ENCODE data around the gene IFI35.
A peak's percentile ranks its signal among the peaks of the same experiment; 100 is the strongest.
"Not testable (repeated sequence)": the region's sequence is repeated elsewhere in the genome, so short reads cannot be mapped to it uniquely, and the experiment has no call there.

IFI35 gene

DNA sequence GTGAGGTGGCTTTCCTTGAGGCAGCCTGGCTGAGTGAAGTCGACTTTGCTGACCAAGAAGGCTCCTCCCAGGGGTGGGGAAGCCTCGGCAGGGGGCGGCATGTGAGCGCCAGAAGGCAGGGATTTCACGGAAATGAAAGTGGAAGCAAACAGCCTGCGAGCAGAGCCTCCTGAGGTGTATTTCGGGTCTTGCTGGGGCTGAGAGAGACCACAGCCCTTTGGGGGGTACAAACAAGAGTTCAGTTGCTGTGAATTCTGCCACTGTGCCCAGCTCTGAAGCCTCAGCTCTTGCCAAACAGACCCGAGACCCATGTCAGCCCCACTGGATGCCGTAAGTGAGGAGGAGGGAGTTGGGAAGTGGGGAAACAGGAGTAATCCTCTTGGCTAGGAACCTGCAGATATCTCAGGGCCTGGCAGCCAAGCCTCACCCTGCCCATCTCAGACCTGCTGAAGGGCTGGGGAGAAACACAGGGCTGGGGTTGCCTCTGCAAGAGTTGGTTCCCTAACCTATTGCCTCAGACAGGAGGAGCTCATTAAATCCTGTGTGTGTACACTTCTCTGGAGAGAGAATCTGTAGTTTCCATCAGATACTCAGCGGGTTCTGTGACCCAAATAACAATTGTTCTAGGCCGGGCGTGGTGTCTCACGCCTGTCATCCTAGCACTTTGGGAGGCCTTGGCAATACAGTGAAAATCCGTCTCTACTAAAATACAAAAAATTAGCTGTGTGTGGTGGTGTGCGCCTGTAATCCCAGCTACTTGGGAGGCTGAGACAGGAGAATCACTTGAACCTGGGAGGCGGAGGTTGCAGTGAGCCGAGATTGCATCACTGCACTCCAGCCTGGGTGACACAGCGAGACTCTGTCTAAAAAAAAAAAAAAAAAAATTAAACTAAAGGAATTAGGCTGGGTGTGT lies at the start of gene IFI35:
TSS of gene IFI35 (plus strand) at position 146 of the 913 bp plus-strand sequence. CDS start at position 310, 164 bp downstream.
- DNase-seq, result peak; percentile 79

DNA sequence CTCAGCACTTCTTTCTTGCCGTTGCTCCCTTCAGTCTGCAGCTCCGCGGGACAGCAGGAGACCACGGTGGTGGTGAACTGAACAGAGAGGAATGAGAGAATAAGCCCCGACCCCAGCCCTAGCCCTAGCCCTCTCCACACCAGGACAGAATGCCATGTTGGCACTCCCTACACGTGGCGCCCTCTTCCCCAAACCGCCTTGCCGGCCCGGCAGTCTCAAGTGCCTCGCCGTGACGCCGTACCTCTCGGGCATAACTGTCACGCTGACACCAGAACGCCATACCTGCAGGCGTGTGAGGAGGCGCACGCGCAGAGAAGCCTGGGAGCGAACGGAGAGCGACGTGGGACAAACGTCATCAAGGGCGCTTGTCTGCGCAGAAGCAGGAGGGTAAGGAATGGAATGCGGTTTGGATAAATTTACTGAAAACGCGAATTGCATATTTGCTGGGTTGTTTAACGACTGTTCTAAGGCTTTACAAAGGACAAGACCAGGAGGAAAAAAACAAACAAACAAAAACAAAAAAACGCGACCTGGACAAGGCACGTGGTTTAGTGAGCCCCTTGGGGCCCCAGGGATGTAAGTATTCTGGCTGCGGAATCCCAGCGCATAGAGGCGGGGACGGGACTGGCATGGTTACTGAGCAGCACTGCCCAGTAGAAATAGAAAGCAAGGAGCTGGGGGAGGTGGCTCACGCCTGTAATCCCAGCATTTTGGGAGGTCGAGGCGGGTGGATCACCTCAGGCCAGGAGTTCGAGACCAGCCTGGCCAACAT lies 42.2 kb upstream of the IFI35 start, which contains the start of gene AARSD1:
TSS of gene AARSD1 (minus strand) at position 294 of the 772 bp plus-strand sequence. CDS start at position 280, 14 bp downstream.
- peak; percentile 93 for DNase-seq

DNA sequence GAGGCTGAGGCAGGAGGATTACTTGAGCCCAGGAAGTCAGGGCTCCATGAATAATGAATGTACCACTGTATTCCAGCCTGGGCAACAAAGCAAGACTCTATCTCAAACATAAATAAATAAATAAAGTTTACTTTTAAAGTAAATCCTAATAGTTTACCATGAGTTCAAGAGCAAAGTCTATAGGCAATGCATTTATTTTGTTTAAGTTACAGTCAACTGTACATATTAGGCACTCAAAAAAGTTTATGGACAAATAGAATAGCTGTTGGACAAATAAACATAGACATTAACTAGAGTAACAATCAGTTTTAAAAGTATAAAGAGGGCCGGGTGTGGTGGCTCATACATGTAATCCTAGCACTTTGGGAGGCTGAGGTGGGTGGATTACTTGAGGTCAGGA lies 38.7 kb upstream of the IFI35 start:
- DNase-seq, result no peak

DNA sequence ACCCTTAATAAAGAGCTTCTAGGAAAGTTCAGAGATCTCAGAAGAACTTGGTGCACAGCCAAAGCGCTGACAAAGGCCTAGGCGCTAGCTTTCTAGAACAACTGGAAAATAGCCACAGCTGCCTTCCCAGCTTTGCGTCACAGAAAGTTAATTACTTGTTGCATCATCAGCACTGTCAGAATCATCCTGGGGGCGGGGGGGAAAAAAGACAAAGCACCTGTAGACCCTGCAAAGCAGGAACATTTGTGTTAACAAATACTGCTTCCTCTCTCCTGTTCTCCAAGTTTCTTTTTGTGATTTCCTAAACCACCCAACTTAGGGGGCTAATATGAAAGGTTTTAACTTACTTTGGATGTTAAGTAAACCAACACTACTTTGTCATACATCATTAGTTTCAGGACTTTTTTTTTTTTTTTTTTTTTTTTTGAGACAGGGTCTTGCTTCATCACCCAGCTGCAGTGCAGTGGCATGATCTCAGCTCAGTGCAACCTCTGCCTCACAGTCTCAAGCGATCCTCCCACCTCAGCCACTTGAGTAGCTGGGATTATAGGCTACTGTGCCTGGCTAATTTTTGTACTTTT lies 37.5 kb upstream of the IFI35 start:
- DNase-seq, result peak; percentile 8

DNA sequence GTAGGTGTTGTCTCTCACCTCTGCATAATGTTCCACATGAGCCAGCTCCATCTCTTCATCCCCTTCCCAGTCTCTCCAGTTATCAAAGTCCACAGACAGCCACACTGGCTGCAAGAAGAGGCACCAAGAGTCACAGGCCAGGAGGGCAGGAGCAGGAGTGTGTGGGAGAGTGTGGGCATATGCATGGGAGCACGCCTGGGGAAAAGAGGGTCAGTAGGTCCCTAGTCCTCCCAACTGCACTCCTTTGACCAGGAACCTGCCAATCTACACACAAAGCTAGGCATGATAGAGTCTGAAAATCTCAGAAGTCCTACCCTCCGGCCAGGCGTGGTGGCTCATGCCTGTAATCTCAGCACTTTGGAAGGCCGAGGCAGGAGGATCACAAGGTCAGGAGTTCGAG lies 35.0 kb upstream of the IFI35 start:
- no peak for DNase-seq

DNA sequence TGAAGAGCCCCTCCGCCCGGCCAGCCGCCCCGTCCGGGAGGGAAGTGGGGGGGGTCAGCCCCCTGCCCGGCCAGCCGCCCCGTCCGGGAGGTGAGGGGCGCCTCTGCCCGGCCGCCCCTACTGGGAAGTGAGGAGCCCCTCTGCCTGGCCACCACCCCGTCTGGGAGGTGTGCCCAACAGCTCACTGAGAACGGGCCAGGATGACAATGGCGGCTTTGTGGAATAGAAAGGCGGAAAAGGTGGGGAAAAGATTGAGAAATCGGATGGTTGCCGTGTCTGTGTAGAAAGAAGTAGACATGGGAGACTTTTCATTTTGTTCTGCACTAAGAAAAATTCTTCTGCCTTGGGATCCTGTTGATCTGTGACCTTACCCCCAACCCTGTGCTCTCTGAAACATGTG lies 33.3 kb upstream of the IFI35 start:
- not testable (repeated sequence) for DNase-seq

DNA sequence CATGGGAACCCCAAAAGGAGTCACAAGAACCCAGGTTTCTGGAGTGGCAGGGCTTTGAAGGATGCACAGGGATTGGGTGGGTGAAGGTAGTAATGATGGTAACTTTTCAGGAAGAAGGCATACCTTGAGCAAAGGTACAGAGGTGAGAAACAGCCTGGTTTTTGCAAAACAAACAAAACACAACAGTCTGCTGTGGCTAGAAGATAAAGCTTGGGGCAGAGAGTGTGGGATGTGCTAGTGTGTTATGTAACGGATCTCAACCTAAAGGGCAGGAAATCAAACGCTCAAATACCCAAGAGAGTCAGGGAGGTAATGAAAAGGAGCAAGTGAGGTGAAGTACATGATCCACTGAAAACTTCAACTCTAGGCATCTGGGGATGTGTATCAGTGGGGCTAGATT lies 31.3 kb upstream of the IFI35 start:
- DNase-seq, result no peak

DNA sequence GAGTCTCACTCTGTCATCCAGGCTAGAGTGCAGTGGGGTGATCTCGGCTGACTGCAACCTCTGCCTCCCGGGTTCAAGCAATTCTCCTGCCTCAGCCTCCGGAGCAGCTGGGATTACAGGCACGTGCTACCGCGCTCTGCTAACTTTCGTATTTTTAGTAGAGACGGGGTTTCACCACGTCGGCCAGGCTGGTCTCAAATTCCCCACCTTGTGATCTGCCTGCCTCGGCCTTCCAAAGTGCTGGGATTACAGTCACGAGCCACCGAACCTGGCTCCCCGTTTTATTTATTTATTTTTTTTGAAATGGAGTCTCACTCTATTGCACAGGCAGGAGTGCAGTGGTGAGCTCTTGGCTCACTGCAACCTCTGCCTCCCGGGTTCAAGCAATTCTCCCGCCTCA lies 30.9 kb upstream of the IFI35 start:
- DNase-seq, result not testable (repeated sequence)

DNA sequence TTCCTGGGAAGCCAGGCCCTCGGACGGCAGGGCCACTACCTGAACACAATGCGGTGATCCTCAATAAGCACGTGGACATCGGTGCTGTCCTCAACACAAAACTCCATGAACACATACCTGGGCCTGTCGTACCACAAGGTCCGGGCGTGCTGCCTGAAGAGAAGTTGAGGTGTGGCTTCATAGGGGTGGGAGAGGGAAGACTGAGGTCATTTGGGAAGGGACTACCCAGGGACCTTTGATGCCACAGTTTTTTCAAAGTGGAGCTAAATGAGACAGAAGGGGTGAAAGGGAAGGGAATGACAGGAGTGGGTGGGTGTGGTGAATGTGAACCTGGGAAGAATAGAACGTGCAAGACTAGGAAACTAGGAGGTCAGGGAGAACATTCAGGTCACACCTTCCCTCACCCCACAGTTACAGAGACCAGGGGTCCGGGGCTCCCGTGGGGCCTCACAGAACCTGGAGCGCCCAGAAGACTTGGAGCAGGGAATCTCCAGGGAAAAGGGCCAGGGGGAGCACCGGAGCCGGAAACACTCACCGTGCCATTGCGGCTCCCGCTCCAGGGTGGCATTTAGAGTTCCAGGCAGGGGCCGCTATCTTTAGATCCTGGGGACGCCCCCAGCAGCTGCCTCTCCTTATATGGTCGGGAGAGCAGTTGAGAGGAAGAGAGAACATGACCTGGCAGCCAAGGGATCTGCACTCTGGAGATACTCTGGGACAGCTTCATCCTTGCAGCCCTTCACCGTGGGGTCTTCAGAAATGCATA lies 26.9 kb upstream of the IFI35 start, which contains the start of gene PTGES3L:
TSS of gene PTGES3L (minus strand) at position 570 of the 763 bp plus-strand sequence. CDS start at position 543, 27 bp downstream.
- peak; percentile 67 for DNase-seq

DNA sequence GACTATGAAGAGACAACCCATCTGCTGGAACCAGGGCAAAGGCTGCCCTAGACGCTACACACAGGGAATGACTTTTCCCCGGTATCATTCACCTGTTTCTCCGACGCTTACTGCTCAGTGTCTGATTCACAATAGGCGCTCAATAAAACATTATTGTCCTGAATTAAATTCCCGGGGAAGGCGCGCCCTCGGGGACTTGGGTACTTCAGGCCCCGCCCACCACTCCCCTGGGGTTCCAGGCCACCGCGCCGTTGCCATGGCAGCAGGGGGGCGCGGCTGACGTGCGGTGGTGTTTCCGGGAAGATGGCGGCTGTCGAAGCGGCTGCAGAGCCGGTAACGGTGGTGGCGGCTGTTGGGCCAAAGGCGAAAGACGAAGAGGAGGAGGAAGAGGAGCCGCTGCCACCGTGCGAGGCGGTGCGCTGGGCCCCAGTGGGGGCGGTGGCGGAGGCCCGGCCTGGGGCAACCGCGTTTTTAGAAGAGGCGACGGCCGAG lies 26.3 kb upstream of the IFI35 start, which contains the start of gene RUNDC1:
TSS of gene RUNDC1 (plus strand) at position 292 of the 492 bp plus-strand sequence. CDS start at position 304, 12 bp downstream.
- DNase-seq, result peak; percentile 87

DNA sequence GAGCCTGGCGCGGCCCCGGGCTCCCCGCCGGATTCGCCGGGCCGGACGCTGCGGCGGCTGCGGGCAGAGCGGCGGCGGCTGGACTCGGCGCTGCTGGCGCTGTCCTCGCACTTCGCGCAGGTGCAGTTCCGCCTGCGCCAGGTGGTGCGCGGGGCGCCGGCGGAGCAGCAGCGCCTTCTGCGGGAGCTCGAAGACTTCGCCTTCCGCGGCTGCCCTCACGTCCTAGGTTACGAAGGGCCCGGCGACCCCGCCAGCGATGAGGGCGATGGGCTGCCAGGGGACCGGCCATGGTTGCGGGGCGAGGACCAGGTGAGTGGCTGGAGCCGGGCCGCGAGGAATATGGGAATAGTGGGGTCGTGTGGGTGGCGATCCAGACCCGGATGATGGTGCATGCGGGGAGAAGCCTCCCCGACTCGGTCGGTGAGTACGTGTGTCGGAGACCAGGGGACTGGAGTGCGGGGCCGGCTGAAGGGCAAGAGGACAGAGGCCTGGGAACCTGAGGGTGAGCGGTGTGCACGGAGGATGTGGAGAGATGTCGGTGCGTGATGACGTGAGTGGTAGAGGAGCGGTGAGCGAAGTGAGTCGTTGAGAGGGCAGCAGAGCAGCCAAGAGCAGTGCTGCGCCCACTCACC lies 25.7 kb upstream of the IFI35 start:
- DNase-seq, result peak; percentile 43

DNA sequence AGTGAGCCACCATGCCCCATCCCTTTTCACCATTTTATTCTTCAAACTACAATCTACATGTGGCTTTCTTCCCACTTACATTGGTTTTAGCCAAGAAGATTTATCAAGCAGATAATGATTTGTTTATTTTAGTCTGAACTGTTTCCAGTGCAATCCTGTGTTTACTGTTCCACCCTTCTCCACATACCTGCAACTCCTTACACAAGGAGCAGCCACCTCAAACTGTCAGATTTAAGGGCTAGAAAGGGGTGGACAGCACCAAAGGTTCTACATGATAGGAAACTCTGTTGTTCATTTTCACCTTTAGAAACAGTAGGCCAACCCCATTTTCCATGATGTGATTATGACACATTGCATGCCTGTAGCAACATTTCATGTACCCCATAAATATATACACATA lies 24.3 kb upstream of the IFI35 start:
- no peak for DNase-seq

DNA sequence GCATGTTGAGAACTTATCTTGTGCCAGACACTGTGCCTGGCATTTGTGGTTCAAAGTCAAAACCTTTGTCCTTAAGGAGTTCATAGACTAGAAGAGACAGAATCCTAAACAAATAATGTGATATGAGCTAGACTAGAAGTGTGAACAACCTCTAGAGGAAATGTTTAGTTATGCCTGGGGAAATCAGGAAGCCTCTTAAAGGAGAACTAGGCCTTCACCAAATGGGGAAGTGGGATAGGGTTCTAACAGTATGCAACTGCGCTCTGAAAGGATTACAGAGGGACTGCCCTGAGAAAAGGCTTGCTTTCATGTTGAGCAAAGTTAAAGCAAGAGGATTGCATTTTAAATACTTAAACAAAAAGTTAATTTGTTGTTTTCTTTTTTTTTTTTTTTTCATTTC lies 21.4 kb upstream of the IFI35 start:
- no peak for DNase-seq

DNA sequence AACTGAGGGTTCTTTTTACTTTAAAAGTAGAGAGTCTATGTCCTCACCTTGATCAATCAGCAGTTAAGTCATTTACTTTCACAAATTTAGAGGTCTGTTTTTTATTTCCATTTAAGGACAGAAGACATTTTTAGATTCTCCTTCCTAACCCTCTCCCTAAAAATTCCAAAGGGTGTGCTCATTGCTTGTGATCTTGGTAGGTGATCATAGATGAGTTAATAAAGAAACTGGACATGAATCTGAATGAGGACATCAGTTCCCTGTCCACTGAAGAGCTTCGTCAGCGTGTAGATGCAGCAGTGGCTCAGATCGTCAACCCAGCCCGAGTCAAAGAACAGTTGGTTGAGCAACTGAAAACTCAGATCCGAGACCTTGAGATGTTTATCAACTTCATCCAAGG lies 17.4 kb upstream of the IFI35 start:
- DNase-seq, result peak; percentile 31

DNA sequence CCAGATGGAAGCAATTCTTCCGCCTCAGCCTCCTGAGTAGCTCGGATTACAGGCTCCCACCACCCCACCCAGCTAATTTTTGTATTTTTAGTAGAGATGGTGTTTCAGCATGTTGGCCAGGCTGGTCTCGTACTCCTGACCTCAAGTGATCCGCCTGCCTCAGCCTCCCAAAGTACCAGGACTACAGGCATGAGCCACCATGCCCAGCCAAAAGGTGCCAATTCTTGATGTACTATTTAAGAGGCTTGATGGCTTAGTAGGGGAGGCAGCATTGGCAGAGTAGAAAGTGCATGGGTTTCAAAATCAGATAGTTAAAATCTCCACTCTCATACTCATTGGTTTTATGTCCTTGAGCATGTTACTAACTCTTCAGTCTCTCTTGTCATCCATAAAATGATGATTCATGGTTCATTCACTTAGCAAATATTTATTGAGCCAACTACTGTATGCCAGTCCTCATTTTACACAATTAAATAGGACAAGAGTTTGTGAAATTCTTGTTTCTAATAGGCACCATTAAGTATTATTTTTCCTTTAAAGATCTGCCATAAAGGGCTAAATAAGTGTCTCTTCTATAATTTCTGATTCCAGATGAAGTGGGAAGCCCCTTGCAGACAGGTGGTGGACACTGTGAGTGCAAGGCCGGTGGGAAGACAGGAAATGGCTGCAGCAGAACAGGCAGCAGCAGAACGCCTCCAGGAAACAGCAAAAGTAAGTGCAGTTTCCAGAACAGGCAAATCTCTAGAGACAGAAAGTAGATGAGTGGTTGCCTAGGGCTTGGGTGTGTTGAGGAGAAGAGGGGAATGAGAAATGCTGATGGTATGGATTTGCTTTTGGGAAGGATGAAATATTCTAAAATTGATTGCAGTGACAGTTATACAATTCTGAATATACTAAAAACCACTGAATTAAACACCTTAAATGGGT lies 16.6 kb upstream of the IFI35 start:
- peak; percentile 69 for DNase-seq

DNA sequence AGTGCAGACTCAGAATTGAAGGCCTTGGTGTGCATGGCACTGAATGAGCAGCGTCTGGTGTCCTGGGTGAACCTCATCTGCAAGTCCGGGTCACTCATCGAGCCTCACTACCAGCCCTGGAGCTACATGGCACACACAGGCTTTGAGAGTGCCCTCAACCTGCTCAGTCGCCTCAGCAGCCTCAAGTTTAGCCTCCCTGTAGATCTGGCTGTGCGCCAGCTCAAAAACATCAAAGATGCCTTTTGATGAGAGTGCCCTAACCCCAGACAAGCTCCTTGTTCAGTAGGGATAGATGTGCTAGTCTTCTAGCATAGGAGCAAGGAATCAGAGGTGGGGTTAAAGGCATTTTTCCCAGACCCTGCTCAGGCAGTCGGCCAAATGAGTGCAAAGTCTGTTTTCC lies 15.1 kb upstream of the IFI35 start:
- no peak for DNase-seq

DNA sequence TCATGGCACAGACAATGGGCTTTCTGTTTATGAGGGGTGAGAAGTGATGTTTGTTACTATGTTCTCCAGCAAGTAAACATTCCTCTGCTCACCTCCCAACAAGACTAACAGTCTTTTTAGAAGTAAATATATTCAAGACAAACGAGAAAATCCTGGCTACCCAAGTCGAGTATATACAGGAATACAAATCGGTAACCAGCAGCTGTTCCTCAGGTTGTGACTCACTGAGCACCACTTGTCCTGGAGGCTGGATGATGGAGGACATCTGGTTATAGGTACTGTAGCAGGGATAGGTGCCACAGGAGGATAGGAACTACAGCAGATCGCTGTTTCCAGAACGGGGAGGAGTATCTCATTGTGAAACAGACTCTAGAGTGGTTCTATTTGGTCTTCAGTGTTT lies 13.7 kb upstream of the IFI35 start:
- DNase-seq, result no peak

DNA sequence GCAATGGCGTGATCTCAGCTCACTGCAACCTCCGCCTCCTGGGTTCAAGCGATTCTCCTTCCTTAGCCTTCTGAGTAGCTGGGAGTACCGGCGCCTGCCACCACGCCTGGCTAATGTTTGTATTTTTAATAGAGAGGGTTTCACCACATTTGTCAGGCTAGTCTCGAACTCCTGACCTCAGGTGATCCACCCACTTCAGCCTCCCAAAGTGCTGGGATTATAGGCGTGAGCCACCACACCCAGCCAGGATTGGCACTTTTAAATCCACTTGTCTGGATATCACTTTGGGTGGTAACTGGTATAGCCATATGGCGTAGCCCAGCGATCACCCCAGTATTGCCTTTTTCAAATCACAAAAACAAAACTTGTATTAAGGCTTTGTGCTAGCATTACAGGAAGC lies 12.7 kb upstream of the IFI35 start:
- DNase-seq, result not testable (repeated sequence)

DNA sequence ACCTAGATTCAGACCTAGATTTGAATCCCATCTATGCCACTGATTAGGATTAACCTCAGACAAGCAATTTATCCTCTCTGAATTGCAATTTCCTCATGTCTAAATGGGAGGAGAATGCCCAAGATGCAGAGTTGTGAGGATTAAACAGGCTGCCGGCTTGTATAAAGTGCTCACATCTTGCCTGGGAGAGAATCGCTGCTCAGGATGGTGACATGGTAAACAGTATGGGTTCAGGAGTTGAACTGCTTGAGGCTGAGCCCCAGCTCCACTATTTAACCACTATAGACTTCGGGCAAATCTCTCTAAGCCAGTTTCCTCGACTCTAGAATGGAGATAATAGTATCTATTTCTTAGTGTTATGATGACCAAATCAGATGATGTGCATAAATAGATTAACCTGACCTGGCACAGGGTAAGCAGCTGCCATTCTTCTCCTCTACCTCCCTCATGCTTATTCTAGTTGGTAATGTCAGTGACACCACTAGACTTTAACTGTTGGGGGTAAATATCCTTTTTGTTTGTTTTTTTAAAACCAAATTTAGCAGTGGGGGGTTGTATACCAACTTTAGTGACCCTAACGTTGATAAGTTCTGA lies 9.1 kb upstream of the IFI35 start:
- no peak for DNase-seq

Data from fibroblast of skin of right biceps (primary cell).